Measurements from ENCODE around the gene ZSCAN10.
"Not testable (repeated sequence)": the region's sequence is repeated elsewhere in the genome, so short reads cannot be mapped to it uniquely, and the experiment has no call there.

Gene ZSCAN10

DNA sequence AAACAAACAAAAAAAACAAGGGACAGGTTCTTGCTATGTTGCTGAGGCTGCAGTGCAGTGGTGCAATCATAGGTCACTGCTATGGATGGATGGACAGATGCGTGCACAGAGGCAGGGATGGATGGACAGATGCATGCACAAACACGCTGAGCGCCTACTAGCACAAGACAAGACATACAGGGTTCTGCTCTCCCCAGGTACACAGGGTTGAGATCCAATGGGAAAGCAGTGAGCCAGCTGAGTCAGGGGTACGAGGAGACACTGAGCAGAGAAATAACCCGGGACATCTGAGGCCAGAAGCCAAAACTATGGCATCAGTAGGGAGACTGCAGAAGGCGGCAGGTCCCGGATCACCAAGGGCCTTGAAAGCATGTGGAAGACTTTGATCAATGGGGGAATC is 27.4 kb downstream of the ZSCAN10 start:
- H3K4me3 ChIP-seq (ENCODE audit: low read depth, low read length) = no peak overlapping the region
- DNase-seq (ENCODE audit: low read depth) = no peak
- no peak for TF ChIP-seq CTCF (IDR thresholded peaks at IDR 0.05; ENCODE audit: low read depth, low read length, missing control alignments)

DNA sequence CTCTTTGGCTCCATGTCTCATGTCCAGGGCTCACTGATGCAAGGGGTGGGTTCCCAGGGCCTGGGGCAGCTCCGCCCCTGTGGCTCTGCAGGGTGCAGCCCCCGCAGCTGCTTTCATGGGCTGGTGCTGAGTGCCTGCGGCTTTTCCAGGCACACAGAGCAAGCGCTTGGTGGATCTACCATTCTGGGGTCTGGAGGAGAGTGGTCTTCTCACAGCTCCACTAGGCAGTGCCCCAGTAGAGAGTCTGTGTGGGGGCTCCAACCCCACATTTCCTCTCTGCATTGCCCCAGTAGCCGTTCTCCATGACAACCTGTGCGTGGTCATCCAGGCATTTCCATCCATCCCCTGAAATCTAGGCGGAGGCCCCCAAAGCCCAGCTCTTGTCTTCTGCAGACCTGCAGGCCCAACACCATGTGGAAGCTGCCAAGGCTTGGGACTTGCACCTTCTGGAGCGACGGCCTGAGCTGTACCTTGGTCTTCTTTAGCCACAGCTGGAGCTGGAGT is 28.4 kb downstream of the ZSCAN10 start:
- no peak for TF ChIP-seq CTCF (IDR thresholded peaks at IDR 0.05; ENCODE audit: low read depth, low read length, missing control alignments)
- no peak overlapping the region for H3K4me3 ChIP-seq (ENCODE audit: low read depth, low read length)
- no peak for DNase-seq (ENCODE audit: low read depth)

GRCh38 chr16:3069146-3069545 is 29.9 kb downstream of the ZSCAN10 start:
- not testable (repeated sequence) for H3K4me3 ChIP-seq (ENCODE audit: low read depth, low read length); DNase-seq (ENCODE audit: low read depth)

DNA sequence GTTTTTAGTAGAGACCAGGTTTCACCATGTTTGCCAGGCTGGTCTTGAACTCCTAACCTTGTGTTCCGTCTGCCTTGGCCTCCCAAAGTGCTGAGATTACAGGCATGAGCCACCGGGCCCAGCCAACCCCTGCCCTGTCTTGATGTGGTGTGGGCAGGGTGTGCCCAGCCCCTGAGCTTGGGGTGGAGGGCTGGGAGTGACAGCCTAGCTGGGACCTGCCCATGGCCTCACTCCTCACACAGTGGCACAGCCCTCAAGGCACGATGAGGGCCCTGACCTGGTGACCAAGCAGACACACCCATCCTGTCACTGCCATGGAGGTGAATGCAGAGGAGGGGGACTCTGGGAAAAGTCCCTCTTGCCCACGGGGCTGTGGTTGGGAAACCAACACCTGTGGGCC is 30.6 kb downstream of the ZSCAN10 start:
- no peak overlapping the region for H3K4me3 ChIP-seq (ENCODE audit: low read depth, low read length)
- no peak for DNase-seq (ENCODE audit: low read depth)
- TF ChIP-seq CTCF (IDR thresholded peaks at IDR 0.05; ENCODE audit: low read depth, low read length, missing control alignments) = no peak

DNA sequence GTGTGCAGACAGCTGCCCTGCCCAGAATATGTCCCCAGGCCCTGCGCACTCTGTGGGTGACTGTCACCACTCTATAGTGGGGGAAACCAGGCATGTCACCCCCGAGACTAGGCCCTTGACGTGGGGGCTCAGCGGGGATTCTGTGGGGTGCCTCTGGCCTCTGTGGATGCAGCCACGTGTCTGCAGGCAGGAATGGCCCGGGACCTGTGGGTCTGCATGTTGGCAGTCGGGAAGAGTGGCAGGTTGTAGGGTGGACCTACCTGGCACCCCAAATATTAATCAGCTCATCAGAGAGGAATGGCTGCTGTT is 32.7 kb downstream of the ZSCAN10 start:
- TF ChIP-seq CTCF (IDR thresholded peaks at IDR 0.05; ENCODE audit: low read depth, low read length, missing control alignments) = no peak
- peak overlapping the region; percentile 32 for H3K4me3 ChIP-seq (ENCODE audit: low read depth, low read length)
- DNase-seq (ENCODE audit: low read depth) = no peak

GRCh38 chr16:3065742-3066439 is 33.2 kb downstream of the ZSCAN10 start:
- no peak for TF ChIP-seq CTCF (IDR thresholded peaks at IDR 0.05; ENCODE audit: low read depth, low read length, missing control alignments)
- DNase-seq (ENCODE audit: low read depth) = no peak
- H3K4me3 ChIP-seq (ENCODE audit: low read depth, low read length) = peak overlapping the region; percentile 32

- no peak for DNase-seq (ENCODE audit: low read depth)
- H3K4me3 ChIP-seq (ENCODE audit: low read depth, low read length) = peak within 1 kb of the TSS; percentile 32
- TF ChIP-seq CTCF (IDR thresholded peaks at IDR 0.05; ENCODE audit: low read depth, low read length, missing control alignments) = no peak
Observed at GRCh38 chr16:3065069-3065741, 33.9 kb downstream of the ZSCAN10 start, which contains the start of gene IL32. IL32 (plus strand) TSS chr16:3065640; CDS start chr16:3065812, 172 bp downstream.

Measured in GM12864 (cell line).